ENCODE measurements around the gene ITPK1. TPM values are rescaled to one million over a fixed set of nuclear protein-coding genes. Genes with fewer than 3 reads are reported as not detected.

ITPK1 gene
- total RNA-seq, 2 experiments from 2014 or later, result 17.8 to 34.7 TPM

DNA sequence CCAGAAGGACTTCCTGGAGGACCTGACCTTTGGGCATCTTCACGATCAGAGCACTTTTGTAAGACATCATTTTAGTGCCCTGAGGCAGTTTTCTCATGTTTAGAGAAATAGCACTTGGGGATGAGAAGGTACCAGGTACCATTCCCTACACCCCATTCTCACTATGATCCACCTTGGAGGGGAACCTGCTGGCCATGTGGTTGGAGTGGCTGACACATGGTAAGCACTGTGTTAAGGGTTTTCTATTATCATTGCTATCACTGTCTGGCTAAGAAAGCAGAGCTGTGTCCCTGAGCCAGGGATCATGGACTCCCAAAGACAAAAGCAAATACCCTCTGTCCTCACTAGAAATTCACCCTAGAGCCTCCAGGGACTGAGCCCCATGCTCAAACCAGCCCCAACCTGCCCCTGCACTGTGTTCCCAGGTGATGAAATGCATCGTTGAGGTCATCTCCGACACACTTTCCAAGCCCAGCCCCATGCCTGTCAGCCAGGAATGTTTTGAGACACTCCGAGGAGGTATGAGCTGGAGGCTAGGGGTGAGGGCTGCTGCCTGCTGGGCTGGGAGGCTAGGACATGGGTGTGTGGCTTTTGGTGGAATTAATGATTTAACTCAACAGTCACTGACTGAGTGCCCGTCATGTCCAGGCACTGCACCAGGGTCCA is 189.4 kb downstream of the ITPK1 start:
- CTCF ChIA-PET (ENCODE audit: unreplicated experiment), result no interaction called here
- Histone ChIP-seq H3K4me2 (ENCODE audit: low read length) (no peak overlapping the region), H3K9me3 (ENCODE audit: low read length) (no peaks in the 10 kb centered on the region), H2AFZ (ENCODE audit: low read length) (no peak overlapping the region), H3K36me3 (ENCODE audit: insufficient read depth, low read length) (no peaks in the 10 kb centered on the region), H3K4me3 (ENCODE audit: low read depth, low read length, poor library complexity, severe bottlenecking) (no peak overlapping the region), H4K20me1 (ENCODE audit: insufficient read depth, low read length) (no peaks in the 10 kb centered on the region), H3K4me1 (ENCODE audit: insufficient read depth, low read length, poor library complexity, severe bottlenecking) (peaks cover 63% of the 10 kb centered on the region), H3K9me2 (ENCODE audit: insufficient read depth, low read length) (no peaks in the 10 kb centered on the region), H3K79me2 (ENCODE audit: insufficient read depth, low read depth, low read length) (no peaks in the 10 kb centered on the region), H3K27ac (ENCODE audit: low read depth, low read length, poor library complexity, severe bottlenecking) (no peak overlapping the region)
- no TSS peak for BruUV-seq (replicated peaks)
- no peak for TF ChIP-seq EZH2phosphoT487 (IDR thresholded peaks at IDR 0.05; ENCODE audit: borderline replicate concordance, low read depth, low read length)
- TF ChIP-seq, protein P1, sequence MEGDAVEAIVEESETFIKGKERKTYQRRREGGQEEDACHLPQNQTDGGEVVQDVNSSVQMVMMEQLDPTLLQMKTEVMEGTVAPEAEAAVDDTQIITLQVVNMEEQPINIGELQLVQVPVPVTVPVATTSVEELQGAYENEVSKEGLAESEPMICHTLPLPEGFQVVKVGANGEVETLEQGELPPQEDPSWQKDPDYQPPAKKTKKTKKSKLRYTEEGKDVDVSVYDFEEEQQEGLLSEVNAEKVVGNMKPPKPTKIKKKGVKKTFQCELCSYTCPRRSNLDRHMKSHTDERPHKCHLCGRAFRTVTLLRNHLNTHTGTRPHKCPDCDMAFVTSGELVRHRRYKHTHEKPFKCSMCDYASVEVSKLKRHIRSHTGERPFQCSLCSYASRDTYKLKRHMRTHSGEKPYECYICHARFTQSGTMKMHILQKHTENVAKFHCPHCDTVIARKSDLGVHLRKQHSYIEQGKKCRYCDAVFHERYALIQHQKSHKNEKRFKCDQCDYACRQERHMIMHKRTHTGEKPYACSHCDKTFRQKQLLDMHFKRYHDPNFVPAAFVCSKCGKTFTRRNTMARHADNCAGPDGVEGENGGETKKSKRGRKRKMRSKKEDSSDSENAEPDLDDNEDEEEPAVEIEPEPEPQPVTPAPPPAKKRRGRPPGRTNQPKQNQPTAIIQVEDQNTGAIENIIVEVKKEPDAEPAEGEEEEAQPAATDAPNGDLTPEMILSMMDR (conservative IDR thresholded peaks at IDR 0.05; ENCODE audit: low read length), result no peak
- no peak for DNase-seq (ENCODE audit: low spot score)
- POLR2A ChIA-PET, result no interaction called here
- intact Hi-C loops (cut with micrococcal nuclease; ENCODE audit: unreplicated experiment), result no loop called here

DNA sequence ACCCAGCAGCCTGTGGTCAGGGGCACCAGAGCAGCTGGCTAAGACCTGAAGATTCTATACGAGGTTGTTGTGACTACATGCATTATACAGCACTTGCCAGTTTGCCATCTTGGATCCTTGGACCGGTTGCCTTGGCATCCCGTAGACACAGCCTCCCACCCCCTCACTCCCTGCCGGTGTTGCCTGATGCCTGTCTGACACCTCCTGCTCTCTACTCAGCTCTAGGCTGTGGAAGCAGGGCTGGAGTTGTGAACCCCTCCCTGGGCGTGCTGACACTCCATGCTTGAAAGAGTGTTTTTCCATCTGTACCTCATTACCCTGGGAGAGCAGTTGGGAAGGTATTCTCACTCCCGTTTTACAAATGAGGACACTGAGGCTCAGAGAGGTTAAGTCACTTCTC is 190.3 kb downstream of the ITPK1 start:
- Histone ChIP-seq H3K27ac (ENCODE audit: low read depth, low read length, poor library complexity, severe bottlenecking) (no peak overlapping the region), H3K36me3 (ENCODE audit: insufficient read depth, low read length) (no peaks in the 10 kb centered on the region), H3K4me3 (ENCODE audit: low read depth, low read length, poor library complexity, severe bottlenecking) (no peak overlapping the region), H3K4me1 (ENCODE audit: insufficient read depth, low read length, poor library complexity, severe bottlenecking) (peaks cover 63% of the 10 kb centered on the region), H3K79me2 (ENCODE audit: insufficient read depth, low read depth, low read length) (no peaks in the 10 kb centered on the region), H3K4me2 (ENCODE audit: low read length) (no peak overlapping the region), H2AFZ (ENCODE audit: low read length) (no peak overlapping the region), H3K9me3 (ENCODE audit: low read length) (no peaks in the 10 kb centered on the region), H4K20me1 (ENCODE audit: insufficient read depth, low read length) (no peaks in the 10 kb centered on the region), H3K9me2 (ENCODE audit: insufficient read depth, low read length) (no peaks in the 10 kb centered on the region)
- no TSS peak for BruUV-seq (replicated peaks)
- ChIA-PET CTCF (ENCODE audit: unreplicated experiment) (interaction anchor here (0.5 kb wide), 1 partner anchor 17 kb away, joined by 3 read pairs; no protein-coding TSS in a partner anchor), POLR2A (no interaction called here)
- DNase-seq (ENCODE audit: low spot score), result no peak
- TF ChIP-seq, protein P1 (conservative IDR thresholded peaks at IDR 0.05; ENCODE audit: low read length), result no peak
- no peak for TF ChIP-seq EZH2phosphoT487 (IDR thresholded peaks at IDR 0.05; ENCODE audit: borderline replicate concordance, low read depth, low read length)
- intact Hi-C loops (cut with micrococcal nuclease; ENCODE audit: unreplicated experiment), result no loop called here

DNA sequence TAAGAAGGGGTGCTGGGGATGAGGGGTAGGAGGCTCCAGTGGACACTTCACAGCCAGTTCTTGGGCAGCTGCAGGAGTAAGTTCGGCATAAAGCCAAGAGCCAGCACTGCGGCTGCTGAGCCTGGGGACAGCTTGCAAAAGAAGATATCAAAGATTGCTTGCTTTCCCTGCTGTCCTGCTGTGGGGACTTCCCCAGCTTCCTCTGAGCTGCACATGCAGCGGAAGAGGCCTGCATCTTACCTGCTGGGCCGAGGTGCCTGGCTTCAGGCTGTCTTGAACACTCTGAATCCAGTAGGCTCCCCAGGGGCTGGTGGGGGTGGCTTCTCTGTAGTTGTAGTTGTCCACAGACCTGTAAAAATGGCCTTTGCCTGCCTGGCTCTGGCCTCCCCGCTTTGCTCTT is 191.5 kb downstream of the ITPK1 start:
- Histone ChIP-seq H3K4me2 (ENCODE audit: low read length) (peak overlapping the region; percentile 72), H3K4me3 (ENCODE audit: low read depth, low read length, poor library complexity, severe bottlenecking) (peak overlapping the region; percentile 17), H3K4me1 (ENCODE audit: insufficient read depth, low read length, poor library complexity, severe bottlenecking) (peaks cover 63% of the 10 kb centered on the region), H3K9me2 (ENCODE audit: insufficient read depth, low read length) (no peaks in the 10 kb centered on the region), H3K27ac (ENCODE audit: low read depth, low read length, poor library complexity, severe bottlenecking) (peak overlapping the region; percentile 67), H2AFZ (ENCODE audit: low read length) (peak overlapping the region; percentile 32; the same call in 1 of the 2 replicates), H4K20me1 (ENCODE audit: insufficient read depth, low read length) (no peaks in the 10 kb centered on the region), H3K79me2 (ENCODE audit: insufficient read depth, low read depth, low read length) (no peaks in the 10 kb centered on the region), H3K9me3 (ENCODE audit: low read length) (no peaks in the 10 kb centered on the region), H3K36me3 (ENCODE audit: insufficient read depth, low read length) (no peaks in the 10 kb centered on the region)
- POLR2A ChIA-PET, result no interaction called here
- TF ChIP-seq, protein P1 (conservative IDR thresholded peaks at IDR 0.05; ENCODE audit: low read length), result no peak
- CTCF ChIA-PET (ENCODE audit: unreplicated experiment), result interaction anchor here (1.0 kb wide), 1 partner anchor 9 kb away, joined by 3 read pairs; no protein-coding TSS in a partner anchor
- intact Hi-C loops (cut with micrococcal nuclease; ENCODE audit: unreplicated experiment), result no loop called here
- DNase-seq (ENCODE audit: low spot score), result peak; percentile 92
- no TSS peak for BruUV-seq (replicated peaks)

Measured in OCI-LY7 (cell line).